ENCODE results near the gene ALG1L2.
"Not testable (repeated sequence)": the region's sequence is repeated elsewhere in the genome, so short reads cannot be mapped to it uniquely, and the experiment has no call there.

Gene ALG1L2

DNA sequence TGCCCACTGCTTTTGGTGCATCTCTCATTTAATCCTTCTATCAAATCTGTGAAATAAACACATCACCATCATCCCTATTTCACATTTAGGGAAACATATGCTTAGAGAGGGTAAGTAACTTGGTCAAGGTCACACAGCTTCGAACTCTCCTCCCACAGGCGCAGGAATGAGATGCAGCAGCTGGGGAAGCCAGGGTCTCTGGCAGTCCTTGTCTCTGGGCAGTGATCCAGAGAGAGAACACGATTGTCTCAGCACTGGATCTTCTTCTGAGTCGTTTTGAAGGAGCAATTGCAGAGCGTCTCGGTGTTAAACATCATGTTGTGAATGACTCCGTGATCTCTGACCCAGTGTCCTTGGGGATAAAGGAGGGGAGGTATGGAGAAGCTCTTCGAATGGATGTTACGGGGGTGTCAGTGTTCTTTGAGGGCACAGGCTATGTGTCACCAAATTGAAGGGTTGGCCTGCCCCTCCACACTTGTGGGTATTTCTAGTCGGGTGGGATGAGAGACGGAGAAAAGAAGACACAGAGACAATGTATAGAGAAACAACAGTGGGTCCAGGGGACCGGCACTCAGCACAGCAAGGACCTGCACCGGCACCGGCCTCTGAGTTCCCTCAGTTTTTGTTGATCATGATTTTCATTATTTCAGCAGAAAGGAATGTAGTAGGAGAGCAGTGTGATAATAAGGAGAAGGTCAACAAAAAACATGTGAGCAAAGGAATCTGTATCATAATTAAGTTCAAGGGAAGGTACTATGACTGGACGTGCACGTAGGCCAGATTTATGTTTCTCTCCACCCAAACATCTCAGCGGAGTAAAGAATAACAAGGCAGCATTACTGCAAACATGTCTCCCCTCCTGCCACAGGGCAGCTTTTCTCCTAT, 41.5 kb downstream of the ALG1L2 start:
- DNase-seq, result not testable (repeated sequence)

DNA sequence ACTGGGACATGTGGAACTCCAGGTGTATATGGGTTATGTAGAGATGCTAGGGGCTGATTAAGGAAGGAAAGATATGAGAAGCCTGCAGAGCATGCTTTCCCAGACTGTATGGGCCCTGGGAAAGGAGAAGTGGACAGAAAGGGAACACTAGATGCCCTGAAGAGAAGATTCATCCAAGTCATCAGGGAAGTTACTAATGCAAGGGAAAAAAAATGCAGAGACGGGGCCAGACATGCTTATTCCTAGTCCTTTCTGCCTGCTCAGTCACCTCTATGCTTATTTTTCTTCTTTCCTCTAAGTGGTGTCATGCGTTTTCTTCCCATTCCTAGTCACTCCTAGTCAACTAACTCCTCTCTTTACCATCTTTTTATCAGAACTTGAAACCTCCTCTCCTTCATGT, 43.8 kb downstream of the ALG1L2 start:
- not testable (repeated sequence) for DNase-seq

DNA sequence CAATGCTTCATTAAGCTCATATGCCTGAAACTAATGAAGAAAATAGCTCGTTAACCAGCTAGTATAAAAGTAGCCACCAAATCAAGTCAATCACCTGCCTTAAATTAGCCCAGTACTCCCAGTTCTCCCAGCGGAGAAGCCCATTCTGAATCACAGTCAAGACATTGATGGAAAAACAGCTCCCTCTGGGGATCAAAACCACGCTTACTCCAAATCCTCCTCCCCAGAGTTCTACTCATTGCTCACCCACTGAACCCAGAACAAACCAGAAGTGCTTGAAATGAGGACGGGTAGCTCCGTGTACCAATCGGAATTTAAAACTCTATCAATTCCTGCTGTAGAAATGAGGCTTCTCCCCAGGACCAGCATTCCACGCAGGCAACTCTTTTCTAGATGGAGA, 54.7 kb downstream of the ALG1L2 start:
- not testable (repeated sequence) for DNase-seq

DNA sequence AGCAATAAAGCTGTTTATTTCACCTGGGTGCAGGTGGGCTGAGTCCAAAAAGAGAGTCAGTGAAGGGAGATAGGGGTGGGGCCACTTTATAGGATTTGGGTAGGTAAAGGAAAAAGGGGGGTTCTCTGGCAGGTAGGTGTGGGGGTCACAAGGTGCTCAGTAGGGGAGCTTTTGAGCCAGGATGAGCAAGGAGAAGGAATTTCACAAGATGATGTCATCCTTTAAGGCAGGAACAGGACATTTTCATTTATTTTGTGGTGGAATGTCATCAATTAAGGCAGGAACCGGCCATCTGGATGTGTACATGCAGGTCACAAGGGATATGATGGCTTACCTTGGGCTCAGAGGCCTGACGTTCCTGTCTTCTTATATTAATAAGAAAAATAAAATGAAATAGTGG, 56.1 kb downstream of the ALG1L2 start:
- not testable (repeated sequence) for DNase-seq

DNA sequence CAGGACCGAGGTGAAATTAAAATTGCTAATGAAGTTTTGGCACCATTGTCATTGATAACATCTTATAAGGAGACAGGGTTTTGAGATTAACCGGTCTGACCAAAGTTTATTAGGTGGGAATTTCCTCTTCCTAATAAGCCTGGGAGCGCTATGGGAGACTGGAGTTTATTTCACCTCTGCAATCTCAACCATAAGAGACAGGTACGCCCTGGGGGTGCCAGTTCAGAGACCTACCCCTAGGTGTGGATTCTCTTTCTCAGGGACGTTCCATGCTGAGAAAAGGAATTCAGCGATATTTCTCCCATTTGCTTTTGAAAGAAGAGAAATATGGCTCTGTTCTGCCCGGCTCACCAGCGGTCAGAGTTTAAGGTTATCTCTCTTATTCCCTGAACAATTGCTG, 57.4 kb downstream of the ALG1L2 start:
- DNase-seq, result not testable (repeated sequence)

DNA sequence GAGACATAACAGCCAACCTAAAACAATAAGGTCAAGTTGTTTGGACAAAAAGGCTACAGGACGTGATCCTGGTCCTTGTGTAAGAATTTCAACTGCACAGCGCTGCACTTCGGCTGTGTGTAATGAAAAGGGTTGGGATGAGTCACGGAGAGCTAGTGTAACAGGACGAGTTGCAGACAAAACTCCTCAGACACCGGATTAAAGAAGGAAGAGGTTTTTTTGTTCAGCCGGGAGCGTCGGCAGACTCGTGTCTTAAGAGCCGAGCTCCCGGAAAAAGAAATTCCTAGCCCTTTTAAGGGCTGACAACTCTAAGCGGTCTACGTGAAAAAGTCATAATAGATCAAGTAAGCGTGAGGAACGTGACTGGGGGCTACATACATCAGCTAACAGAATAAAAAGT, 59.1 kb downstream of the ALG1L2 start:
- DNase-seq, result not testable (repeated sequence)

DNA sequence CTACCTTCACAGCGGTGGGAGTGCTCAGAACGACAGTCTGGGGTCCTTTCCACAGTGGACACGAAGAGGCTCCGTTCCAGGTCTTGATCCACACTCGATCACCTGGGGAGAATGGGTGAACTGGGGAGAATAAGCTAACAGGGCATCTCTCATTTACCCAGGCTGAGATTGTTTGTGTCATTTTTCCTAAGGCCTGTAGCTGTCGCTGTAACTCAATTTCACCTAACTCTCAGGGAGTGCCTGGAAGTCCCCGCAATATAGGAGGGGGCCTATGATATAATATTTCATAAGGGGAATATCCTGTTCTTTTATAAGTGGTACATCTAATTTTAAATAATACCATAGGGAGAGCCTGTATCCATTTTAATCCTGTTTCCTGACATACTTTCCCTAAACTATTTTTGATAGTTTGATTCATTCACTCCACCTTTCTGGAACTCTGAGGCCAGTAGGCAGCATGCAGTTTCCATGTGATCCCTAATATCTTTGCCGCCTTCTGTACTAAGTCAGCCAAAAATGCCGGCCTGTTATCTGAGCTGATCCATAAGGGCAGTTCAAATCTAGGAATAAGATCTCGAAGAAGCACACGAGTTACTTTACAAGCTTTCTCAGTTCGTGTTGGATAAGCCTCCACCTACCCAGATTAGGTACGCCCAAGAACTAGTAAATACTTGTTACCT, 62.2 kb downstream of the ALG1L2 start:
- DNase-seq, result not testable (repeated sequence)

DNA sequence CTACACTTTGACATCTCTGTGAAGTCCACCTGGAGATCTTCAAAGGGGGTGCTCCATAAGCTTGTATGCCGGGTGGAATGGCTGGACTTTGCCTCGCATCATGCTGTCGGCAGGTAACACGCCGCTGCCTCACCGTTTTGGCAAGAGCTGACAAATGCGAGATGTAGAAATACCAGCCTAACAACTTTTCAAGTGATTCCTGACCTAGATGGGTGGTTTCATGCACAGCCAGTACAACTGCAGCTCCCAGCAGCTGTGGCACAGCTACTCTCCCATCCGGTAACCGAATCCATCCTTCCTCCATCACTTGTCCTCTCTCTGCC, 62.7 kb downstream of the ALG1L2 start:
- not testable (repeated sequence) for DNase-seq

DNA sequence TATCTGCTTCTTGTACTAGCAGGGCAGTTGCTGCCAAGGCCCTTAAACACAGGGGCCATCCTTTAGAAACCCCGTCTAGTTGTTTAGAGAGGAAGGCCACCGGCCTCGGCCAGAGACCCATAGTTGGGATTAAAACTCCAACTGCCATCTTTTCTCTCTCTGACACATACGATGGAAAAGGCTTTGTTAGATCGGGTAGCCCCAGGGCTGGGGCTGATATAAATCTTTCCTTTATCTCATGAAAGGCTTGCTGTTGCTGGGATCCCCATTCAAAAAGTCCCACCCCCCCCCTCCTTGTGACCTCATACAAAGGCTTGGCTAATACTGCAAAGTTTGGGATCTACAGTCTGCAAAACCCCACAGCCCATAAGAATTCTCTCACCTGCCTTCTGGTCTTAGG, 63.8 kb downstream of the ALG1L2 start:
- DNase-seq, result not testable (repeated sequence)

DNA sequence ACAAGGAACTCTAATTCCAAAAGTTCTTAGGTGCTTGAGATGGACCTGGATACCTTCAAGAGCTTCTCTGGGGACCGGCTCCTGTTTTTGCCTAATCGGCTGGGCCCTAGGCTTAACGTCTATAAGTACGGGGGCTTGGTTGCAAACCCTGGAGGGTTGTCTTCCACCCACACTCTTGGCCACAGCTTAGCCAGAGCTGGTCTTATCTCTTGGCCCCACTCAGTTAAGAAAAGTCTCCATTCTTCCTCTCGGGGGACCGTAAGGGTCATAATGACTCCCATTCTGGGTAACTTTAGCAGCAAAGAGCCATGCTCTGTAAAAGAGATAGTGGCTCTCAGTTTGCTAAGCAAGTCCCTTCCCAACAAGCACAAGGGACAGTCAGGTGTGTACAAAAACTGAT, 64.8 kb downstream of the ALG1L2 start:
- DNase-seq, result not testable (repeated sequence)

All from anterior cingulate cortex (tissue), 58 donors.